WTC11 (cell line): ENCODE data around the gene AIF1. TPM values are rescaled to one million over a fixed set of nuclear protein-coding genes. Genes with fewer than 3 reads are reported as not detected.

Experiments
- ATAC-seq: fragments of 200-7000 bp; cut with Tn5 transposase; 2 replicates; pipeline ENCODE4 v1.10.0; 2021; ENCODE audit warnings: mild to moderate bottlenecking, moderate library complexity
- CTCF ChIA-PET: fragments of 300-600 bp; sonication (Branson Sonifier 250); formaldehyde crosslinking; loops from one replicate; lab custom pipeline; 2021; ENCODE audit warnings: antibody characterized with exemption; lab: Charles Lee
- POLR2A ChIA-PET: fragments of 350-600 bp; sonication (Branson Sonifier 250); formaldehyde crosslinking; loops from one replicate; lab custom pipeline; 2021; ENCODE audit warnings: antibody characterized with exemption; lab: Charles Lee
- DNase-seq: peaks from one replicate; pipeline ENCODE4 v3.0.0; 2021; ENCODE audit warnings: low spot score
- H3K27ac Mint-ChIP-seq: 2 replicates; pipeline ENCODE4 v1.8.0; 2021; ENCODE audit warnings: mixed read lengths
- H3K27me3 Mint-ChIP-seq: 2 replicates; pipeline ENCODE4 v1.8.0; 2021; ENCODE audit warnings: low read depth, mild to moderate bottlenecking, moderate library complexity, mixed read lengths
- H3K36me3 Mint-ChIP-seq: 2 replicates; pipeline ENCODE4 v1.8.0; 2021; ENCODE audit warnings: mixed read lengths
- H3K4me1 Mint-ChIP-seq: 2 replicates; pipeline ENCODE4 v1.8.0; 2022; ENCODE audit warnings: mixed read lengths
- H3K4me3 Mint-ChIP-seq: 2 replicates; pipeline ENCODE4 v1.8.0; 2021; ENCODE audit warnings: mild to moderate bottlenecking, moderate library complexity, mixed read lengths
- H3K9me3 Mint-ChIP-seq: 2 replicates; pipeline ENCODE4 v1.8.0; 2021; ENCODE audit warnings: mixed read lengths
- ATF1 ChIP-seq: sonication (generic); formaldehyde crosslinking; IDR thresholded peaks from 2 replicates; pipeline ENCODE4 v1.8.1; 2023; ENCODE audit warnings: mild to moderate bottlenecking, moderate library complexity, missing genetic modification reagents
- CREM ChIP-seq: sonication (generic); formaldehyde crosslinking; IDR thresholded peaks from 2 replicates; pipeline ENCODE4 v1.8.1; 2022; ENCODE audit warnings: mild to moderate bottlenecking, missing genetic modification reagents, moderate library complexity
- ELF4 ChIP-seq: sonication (generic); formaldehyde crosslinking; IDR thresholded peaks from 2 replicates; pipeline ENCODE4 v1.8.1; 2022; ENCODE audit warnings: low read depth, mild to moderate bottlenecking, moderate library complexity, missing genetic modification reagents
- FOXK1 ChIP-seq: sonication (generic); formaldehyde crosslinking; IDR thresholded peaks from 2 replicates; pipeline ENCODE4 v1.8.0; 2022; ENCODE audit warnings: mild to moderate bottlenecking, moderate library complexity, missing genetic modification reagents
- FOXP1 ChIP-seq: sonication (generic); formaldehyde crosslinking; IDR thresholded peaks from 2 replicates; pipeline ENCODE4 v1.8.0; 2022; ENCODE audit warnings: missing genetic modification reagents, mild to moderate bottlenecking, moderate library complexity, borderline replicate concordance
- GTF2I ChIP-seq: fragments of 250-450 bp; sonication (Bioruptor Pico); conservative IDR thresholded peaks from 2 replicates; pipeline ENCODE4 v1.4.0; 2021; ENCODE audit warnings: mild to moderate bottlenecking
- JAZF1 ChIP-seq: fragments of 250-450 bp; sonication (Bioruptor Pico); IDR thresholded peaks from 2 replicates; pipeline ENCODE4 v1.9.0; 2021; ENCODE audit warnings: moderate library complexity, mild to moderate bottlenecking, inconsistent platforms
- NFE2L1 ChIP-seq: sonication (generic); formaldehyde crosslinking; IDR thresholded peaks from 2 replicates; pipeline ENCODE4 v1.8.1; 2023; ENCODE audit warnings: missing genetic modification reagents
- NFYB ChIP-seq: sonication (generic); formaldehyde crosslinking; conservative IDR thresholded peaks from 2 replicates; pipeline ENCODE4 v1.8.0; 2022; ENCODE audit warnings: low read depth, missing genetic modification reagents
- OVOL2 ChIP-seq: fragments of 250-450 bp; sonication (Bioruptor Pico); IDR thresholded peaks from 2 replicates; pipeline ENCODE4 v1.9.0; 2021; ENCODE audit warnings: mild to moderate bottlenecking, borderline replicate concordance
- PRRX2 ChIP-seq: fragments of 250-450 bp; sonication (Bioruptor Pico); IDR thresholded peaks from 2 replicates; pipeline ENCODE4 v1.8.0; 2021; ENCODE audit warnings: mild to moderate bottlenecking
- SOX15 ChIP-seq: fragments of 250-450 bp; sonication (Bioruptor Pico); IDR thresholded peaks from 2 replicates; pipeline ENCODE4 v1.9.0; 2021; ENCODE audit warnings: mild to moderate bottlenecking
- TCF7 ChIP-seq: sonication (generic); formaldehyde crosslinking; IDR thresholded peaks from 2 replicates; pipeline ENCODE4 v1.8.0; 2022; ENCODE audit warnings: mild to moderate bottlenecking, low read depth, missing genetic modification reagents, moderate library complexity
- USF2 ChIP-seq: sonication (generic); formaldehyde crosslinking; IDR thresholded peaks from 2 replicates; pipeline ENCODE4 v1.8.1; 2023; ENCODE audit warnings: mild to moderate bottlenecking, missing genetic modification reagents, moderate library complexity
- ZBTB21 ChIP-seq: sonication (generic); formaldehyde crosslinking; IDR thresholded peaks from 2 replicates; pipeline ENCODE4 v1.8.1; 2023; ENCODE audit warnings: mild to moderate bottlenecking, missing genetic modification reagents, borderline replicate concordance
- ZNF423 ChIP-seq: fragments of 250-450 bp; sonication (Bioruptor Pico); IDR thresholded peaks from 2 replicates; pipeline ENCODE4 v2.1.2; 2022; ENCODE audit warnings: mild to moderate bottlenecking, moderate library complexity
- ZNF512 ChIP-seq: sonication (generic); formaldehyde crosslinking; IDR thresholded peaks from 2 replicates; pipeline ENCODE4 v1.8.1; 2022; ENCODE audit warnings: missing genetic modification reagents, borderline replicate concordance
- total RNA-seq: library from RNA; stranded (reverse); gene quantifications from 3 replicates; pipeline ENCODE4 v1.2.3, GENCODE V29; 2021
- TF ChIP-seq, protein P1 (sequence below): sonication (generic); formaldehyde crosslinking; IDR thresholded peaks from 2 replicates; pipeline ENCODE4 v1.8.0; 2023; ENCODE audit warnings: mild to moderate bottlenecking, missing genetic modification reagents
- TF ChIP-seq, protein P2 (sequence below): fragments of 250-450 bp; sonication (Bioruptor Pico); conservative IDR thresholded peaks from 2 replicates; pipeline ENCODE4 v1.9.0; 2021; ENCODE audit warnings: mild to moderate bottlenecking
- TF ChIP-seq, protein P3 (sequence below): sonication (generic); formaldehyde crosslinking; IDR thresholded peaks from 2 replicates; pipeline ENCODE4 v1.8.0; 2023; ENCODE audit warnings: missing genetic modification reagents
- TF ChIP-seq, protein P4 (sequence below): fragments of 250-450 bp; sonication (Bioruptor Pico); IDR thresholded peaks from 2 replicates; pipeline ENCODE4 v1.9.0; 2021; ENCODE audit warnings: mild to moderate bottlenecking, borderline replicate concordance

Gene AIF1
- total RNA-seq, 1 experiment from 2014 or later: 5.4 TPM

GRCh38 chr6:31569861-31570536 is 45.0 kb upstream of the AIF1 start:
- ChIA-PET POLR2A (no interaction called here), CTCF (interaction anchor here (0.8 to 3.8 kb wide), 2 partner anchors 11 to 19 kb away, joined by 3 to 36 read pairs; partner anchors contain the start of gene LTB)
- H3K27me3 Mint-ChIP-seq: peaks cover 7% of the 10 kb centered on the region
- no peaks in the 10 kb centered on the region for H3K9me3 Mint-ChIP-seq
- no peak for ATAC-seq
- no peak overlapping the region for H3K27ac Mint-ChIP-seq
- TF ChIP-seq OVOL2: no peak
- no peak for TF ChIP-seq NFE2L1 (CRISPR knock-in tag)
- no peak for TF ChIP-seq PRRX2 (CRISPR knock-in tag)
- no peak for TF ChIP-seq TCF7 (CRISPR knock-in tag)
- TF ChIP-seq FOXP1: no peak
- TF ChIP-seq, protein P1, sequence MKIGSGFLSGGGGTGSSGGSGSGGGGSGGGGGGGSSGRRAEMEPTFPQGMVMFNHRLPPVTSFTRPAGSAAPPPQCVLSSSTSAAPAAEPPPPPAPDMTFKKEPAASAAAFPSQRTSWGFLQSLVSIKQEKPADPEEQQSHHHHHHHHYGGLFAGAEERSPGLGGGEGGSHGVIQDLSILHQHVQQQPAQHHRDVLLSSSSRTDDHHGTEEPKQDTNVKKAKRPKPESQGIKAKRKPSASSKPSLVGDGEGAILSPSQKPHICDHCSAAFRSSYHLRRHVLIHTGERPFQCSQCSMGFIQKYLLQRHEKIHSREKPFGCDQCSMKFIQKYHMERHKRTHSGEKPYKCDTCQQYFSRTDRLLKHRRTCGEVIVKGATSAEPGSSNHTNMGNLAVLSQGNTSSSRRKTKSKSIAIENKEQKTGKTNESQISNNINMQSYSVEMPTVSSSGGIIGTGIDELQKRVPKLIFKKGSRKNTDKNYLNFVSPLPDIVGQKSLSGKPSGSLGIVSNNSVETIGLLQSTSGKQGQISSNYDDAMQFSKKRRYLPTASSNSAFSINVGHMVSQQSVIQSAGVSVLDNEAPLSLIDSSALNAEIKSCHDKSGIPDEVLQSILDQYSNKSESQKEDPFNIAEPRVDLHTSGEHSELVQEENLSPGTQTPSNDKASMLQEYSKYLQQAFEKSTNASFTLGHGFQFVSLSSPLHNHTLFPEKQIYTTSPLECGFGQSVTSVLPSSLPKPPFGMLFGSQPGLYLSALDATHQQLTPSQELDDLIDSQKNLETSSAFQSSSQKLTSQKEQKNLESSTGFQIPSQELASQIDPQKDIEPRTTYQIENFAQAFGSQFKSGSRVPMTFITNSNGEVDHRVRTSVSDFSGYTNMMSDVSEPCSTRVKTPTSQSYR (CRISPR knock-in tag): no peak
- no peak for TF ChIP-seq NFYB (CRISPR knock-in tag)
- TF ChIP-seq USF2 (CRISPR knock-in tag): no peak
- no peak for TF ChIP-seq CREM (CRISPR knock-in tag)
- TF ChIP-seq, protein P2, sequence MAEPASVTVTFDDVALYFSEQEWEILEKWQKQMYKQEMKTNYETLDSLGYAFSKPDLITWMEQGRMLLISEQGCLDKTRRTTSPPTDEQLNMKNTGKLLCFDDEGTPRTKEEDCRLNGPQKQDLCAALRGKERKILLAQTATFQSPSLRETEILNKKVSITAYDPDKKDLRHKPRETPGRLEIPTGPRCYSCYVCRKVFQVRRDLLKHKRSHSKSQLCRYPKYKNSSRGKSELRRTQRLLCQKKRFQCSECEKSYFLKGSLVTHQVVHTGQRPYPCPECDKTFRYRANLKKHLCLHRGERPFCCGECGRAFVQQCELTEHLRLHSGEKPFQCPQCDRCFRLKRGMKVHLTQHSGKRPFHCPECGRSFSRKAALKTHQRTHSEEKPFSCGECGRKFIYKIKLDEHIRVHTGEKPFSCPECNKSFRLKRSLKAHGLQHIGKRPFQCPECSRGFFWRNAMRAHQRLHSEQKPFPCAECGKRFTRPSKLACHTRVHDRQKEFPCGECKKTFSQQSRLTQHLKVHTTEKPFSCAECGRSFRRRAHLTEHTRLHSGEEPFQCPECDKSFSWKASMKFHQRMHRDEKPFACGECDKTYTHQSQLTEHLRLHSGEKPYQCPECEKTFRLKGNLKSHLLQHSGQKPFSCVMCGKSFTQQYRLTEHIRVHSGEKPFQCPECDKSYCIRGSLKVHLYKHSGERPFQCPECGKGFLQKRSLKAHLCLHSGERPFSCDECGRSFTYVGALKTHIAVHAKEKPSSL (CRISPR knock-in tag): no peak
- TF ChIP-seq, protein P3, sequence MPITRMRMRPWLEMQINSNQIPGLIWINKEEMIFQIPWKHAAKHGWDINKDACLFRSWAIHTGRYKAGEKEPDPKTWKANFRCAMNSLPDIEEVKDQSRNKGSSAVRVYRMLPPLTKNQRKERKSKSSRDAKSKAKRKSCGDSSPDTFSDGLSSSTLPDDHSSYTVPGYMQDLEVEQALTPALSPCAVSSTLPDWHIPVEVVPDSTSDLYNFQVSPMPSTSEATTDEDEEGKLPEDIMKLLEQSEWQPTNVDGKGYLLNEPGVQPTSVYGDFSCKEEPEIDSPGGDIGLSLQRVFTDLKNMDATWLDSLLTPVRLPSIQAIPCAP: no peak
- no peak for TF ChIP-seq SOX15 (CRISPR knock-in tag)
- no peak for TF ChIP-seq FOXK1
- no peak for TF ChIP-seq ATF1
- no peak for TF ChIP-seq GTF2I (CRISPR knock-in tag)
- no peak for DNase-seq
- no peak overlapping the region for H3K4me3 Mint-ChIP-seq
- H3K4me1 Mint-ChIP-seq: peaks cover 19% of the 10 kb centered on the region
- H3K36me3 Mint-ChIP-seq: no peaks in the 10 kb centered on the region

DNA sequence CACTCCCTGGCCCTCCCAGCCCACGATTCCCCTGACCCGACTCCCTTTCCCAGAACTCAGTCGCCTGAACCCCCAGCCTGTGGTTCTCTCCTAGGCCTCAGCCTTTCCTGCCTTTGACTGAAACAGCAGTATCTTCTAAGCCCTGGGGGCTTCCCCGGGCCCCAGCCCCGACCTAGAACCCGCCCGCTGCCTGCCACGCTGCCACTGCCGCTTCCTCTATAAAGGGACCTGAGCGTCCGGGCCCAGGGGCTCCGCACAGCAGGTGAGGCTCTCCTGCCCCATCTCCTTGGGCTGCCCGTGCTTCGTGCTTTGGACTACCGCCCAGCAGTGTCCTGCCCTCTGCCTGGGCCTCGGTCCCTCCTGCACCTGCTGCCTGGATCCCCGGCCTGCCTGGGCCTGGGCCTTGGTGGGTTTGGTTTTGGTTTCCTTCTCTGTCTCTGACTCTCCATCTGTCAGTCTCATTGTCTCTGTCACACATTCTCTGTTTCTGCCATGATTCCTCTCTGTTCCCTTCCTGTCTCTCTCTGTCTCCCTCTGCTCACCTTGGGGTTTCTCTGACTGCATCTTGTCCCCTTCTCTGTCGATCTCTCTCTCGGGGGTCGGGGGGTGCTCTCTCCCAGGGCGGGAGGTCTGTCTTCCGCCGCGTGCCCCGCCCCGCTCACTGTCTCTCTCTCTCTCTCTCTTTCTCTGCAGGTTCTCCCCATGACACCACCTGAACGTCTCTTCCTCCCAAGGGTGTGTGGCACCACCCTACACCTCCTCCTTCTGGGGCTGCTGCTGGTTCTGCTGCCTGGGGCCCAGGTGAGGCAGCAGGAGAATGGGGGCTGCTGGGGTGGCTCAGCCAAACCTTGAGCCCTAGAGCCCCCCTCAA is 42.8 kb upstream of the AIF1 start, which contains the start of gene LTA:
TSS of gene LTA (plus strand) at position 249 of the 871 bp plus-strand sequence. CDS start at position 703, 454 bp downstream.
- H3K27ac Mint-ChIP-seq: no peak within 1 kb of the TSS
- ATAC-seq (no peak), DNase-seq (no peak)
- POLR2A ChIA-PET: no interaction called here
- CTCF ChIA-PET: interaction anchor here (0.5 to 3.4 kb wide), 3 partner anchors 13 to 26 kb away, joined by 4 to 25 read pairs (median 21); partner anchors contain the start of gene LST1
- no peaks in the 10 kb centered on the region for H3K9me3 Mint-ChIP-seq
- H3K4me3 Mint-ChIP-seq: no peak within 1 kb of the TSS
- H3K27me3 Mint-ChIP-seq: peaks cover 24% of the 10 kb centered on the region
- H3K36me3 Mint-ChIP-seq: no peaks in the 10 kb centered on the region
- H3K4me1 Mint-ChIP-seq: peaks cover 19% of the 10 kb centered on the region
- TF ChIP-seq JAZF1 (CRISPR knock-in tag): no peak
- TF ChIP-seq, protein P4, sequence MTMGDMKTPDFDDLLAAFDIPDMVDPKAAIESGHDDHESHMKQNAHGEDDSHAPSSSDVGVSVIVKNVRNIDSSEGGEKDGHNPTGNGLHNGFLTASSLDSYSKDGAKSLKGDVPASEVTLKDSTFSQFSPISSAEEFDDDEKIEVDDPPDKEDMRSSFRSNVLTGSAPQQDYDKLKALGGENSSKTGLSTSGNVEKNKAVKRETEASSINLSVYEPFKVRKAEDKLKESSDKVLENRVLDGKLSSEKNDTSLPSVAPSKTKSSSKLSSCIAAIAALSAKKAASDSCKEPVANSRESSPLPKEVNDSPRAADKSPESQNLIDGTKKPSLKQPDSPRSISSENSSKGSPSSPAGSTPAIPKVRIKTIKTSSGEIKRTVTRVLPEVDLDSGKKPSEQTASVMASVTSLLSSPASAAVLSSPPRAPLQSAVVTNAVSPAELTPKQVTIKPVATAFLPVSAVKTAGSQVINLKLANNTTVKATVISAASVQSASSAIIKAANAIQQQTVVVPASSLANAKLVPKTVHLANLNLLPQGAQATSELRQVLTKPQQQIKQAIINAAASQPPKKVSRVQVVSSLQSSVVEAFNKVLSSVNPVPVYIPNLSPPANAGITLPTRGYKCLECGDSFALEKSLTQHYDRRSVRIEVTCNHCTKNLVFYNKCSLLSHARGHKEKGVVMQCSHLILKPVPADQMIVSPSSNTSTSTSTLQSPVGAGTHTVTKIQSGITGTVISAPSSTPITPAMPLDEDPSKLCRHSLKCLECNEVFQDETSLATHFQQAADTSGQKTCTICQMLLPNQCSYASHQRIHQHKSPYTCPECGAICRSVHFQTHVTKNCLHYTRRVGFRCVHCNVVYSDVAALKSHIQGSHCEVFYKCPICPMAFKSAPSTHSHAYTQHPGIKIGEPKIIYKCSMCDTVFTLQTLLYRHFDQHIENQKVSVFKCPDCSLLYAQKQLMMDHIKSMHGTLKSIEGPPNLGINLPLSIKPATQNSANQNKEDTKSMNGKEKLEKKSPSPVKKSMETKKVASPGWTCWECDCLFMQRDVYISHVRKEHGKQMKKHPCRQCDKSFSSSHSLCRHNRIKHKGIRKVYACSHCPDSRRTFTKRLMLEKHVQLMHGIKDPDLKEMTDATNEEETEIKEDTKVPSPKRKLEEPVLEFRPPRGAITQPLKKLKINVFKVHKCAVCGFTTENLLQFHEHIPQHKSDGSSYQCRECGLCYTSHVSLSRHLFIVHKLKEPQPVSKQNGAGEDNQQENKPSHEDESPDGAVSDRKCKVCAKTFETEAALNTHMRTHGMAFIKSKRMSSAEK (CRISPR knock-in tag): no peak
- no peak for TF ChIP-seq ZNF512 (CRISPR knock-in tag)
- TF ChIP-seq ZNF423 (CRISPR knock-in tag): no peak
- TF ChIP-seq ELF4: no peak
- TF ChIP-seq ZBTB21: no peak
- no peak for TF ChIP-seq OVOL2
